CD14-positive monocyte (primary cell): Measurements from ENCODE around the gene SLC1A7. TPM values are rescaled to one million over a fixed set of nuclear protein-coding genes. Genes with fewer than 3 reads are reported as not detected.

Experiments used
- DNase-seq, 3 donors: peaks; one replicate each; pipeline ENCODE4 v3.0.0-alpha.2; 2011 to 2022
- H2AFZ ChIP-seq: 2 replicates; pipeline ENCODE4 v1.6.0; 2012; ENCODE audit warnings: mild to moderate bottlenecking, low read depth, low read length, inconsistent platforms; ENCODE audit not compliant: insufficient read depth, poor library complexity, severe bottlenecking
- H3K27ac ChIP-seq, 2 donors: 1 replicate in 1 of 2; 2 replicates in 1 of 2; pipeline ENCODE4 v1.5.1; 2012 to 2013; ENCODE audit warnings: low read length in 2 of 2, control low read depth in 1 of 2, inconsistent platforms in 1 of 2, low read depth in 1 of 2, mild to moderate bottlenecking in 1 of 2
- H3K27me3 ChIP-seq, 2 donors: one replicate each; pipeline versions ENCODE4 v1.6.0 to v1.6.1; 2011 to 2013; ENCODE audit warnings: low read length in 2 of 2; ENCODE audit not compliant: control insufficient read depth in 2 of 2, insufficient read depth in 2 of 2
- H3K36me3 ChIP-seq, 2 donors: replicated peaks in 1 of 2; 1 replicate in 1 of 2; 2 replicates in 1 of 2; pipeline versions ENCODE4 v1.5.1 to v1.6.1; 2012 to 2013; ENCODE audit warnings: low read length in 2 of 2, control low read depth in 1 of 2, inconsistent platforms in 1 of 2, mild to moderate bottlenecking in 1 of 2; ENCODE audit not compliant: insufficient read depth in 2 of 2, control insufficient read depth in 1 of 2
- H3K4me1 ChIP-seq, 2 donors: 1 replicate in 1 of 2; 2 replicates in 1 of 2; pipeline versions ENCODE4 v1.5.1 to v1.6.1; 2012 to 2013; ENCODE audit warnings: low read length in 2 of 2, control low read depth in 1 of 2, inconsistent platforms in 1 of 2, mild to moderate bottlenecking in 1 of 2, moderate library complexity in 1 of 2; ENCODE audit not compliant: insufficient read depth in 2 of 2, control insufficient read depth in 1 of 2
- H3K4me2 ChIP-seq: replicated peaks from 2 replicates; pipeline ENCODE3; 2012; ENCODE audit warnings: low read length, moderate library complexity, mild to moderate bottlenecking; ENCODE audit not compliant: poor library complexity, severe bottlenecking; ENCODE audit errors: extremely low read depth
- H3K4me3 ChIP-seq, 3 experiments: fragments of 200-600 bp in 1 of 3; sonication (generic) in 1 of 3; replicated peaks in 1 of 3; 1 replicate in 2 of 3; 2 replicates in 1 of 3; pipeline ENCODE4 v1.5.1; 2011 to 2013; ENCODE audit warnings: low read length in 3 of 3, mild to moderate bottlenecking in 3 of 3, control low read depth in 2 of 3, low read depth in 2 of 3, inconsistent platforms in 1 of 3, moderate library complexity in 1 of 3
- H3K79me2 ChIP-seq: 2 replicates; pipeline ENCODE4 v1.6.0; 2012; ENCODE audit warnings: mild to moderate bottlenecking, control low read depth, inconsistent platforms, low read length, moderate library complexity; ENCODE audit not compliant: insufficient read depth
- H3K9ac ChIP-seq: 2 replicates; pipeline ENCODE4 v1.6.0; 2017; ENCODE audit warnings: low read length, mild to moderate bottlenecking; ENCODE audit not compliant: insufficient read depth, poor library complexity, severe bottlenecking
- H3K9me3 ChIP-seq, 2 donors: replicated peaks in 1 of 2; 1 replicate in 1 of 2; 2 replicates in 1 of 2; pipeline versions ENCODE4 v1.5.1 to v1.6.1; 2012 to 2013; ENCODE audit warnings: low read length in 2 of 2, control low read depth in 1 of 2; ENCODE audit not compliant: control insufficient read depth in 1 of 2, insufficient read depth in 1 of 2
- H4K20me1 ChIP-seq: 2 replicates; pipeline ENCODE4 v1.6.0; 2012; ENCODE audit warnings: mild to moderate bottlenecking, low read length, control low read depth, moderate library complexity; ENCODE audit not compliant: insufficient read depth
- H3K27ac Mint-ChIP-seq, 7 donors: one replicate each; pipeline ENCODE4 v1.8.0; 2020; ENCODE audit warnings: mild to moderate bottlenecking in 7 of 7, mixed read lengths in 7 of 7, moderate library complexity in 6 of 7, inconsistent platforms in 2 of 7
- H3K27me3 Mint-ChIP-seq, 3 donors: one replicate each; pipeline ENCODE4 v1.8.0; 2021 to 2022; ENCODE audit warnings: low read depth in 3 of 3, mild to moderate bottlenecking in 3 of 3, mixed read lengths in 3 of 3, moderate library complexity in 3 of 3, inconsistent platforms in 1 of 3
- H3K36me3 Mint-ChIP-seq, 2 donors: one replicate each; pipeline ENCODE4 v1.8.0; 2020; ENCODE audit warnings: mixed read lengths in 2 of 2, inconsistent platforms in 1 of 2, mild to moderate bottlenecking in 1 of 2
- H3K4me1 Mint-ChIP-seq: one replicate; pipeline ENCODE4 v1.8.0; 2020; ENCODE audit warnings: mild to moderate bottlenecking, mixed read lengths
- H3K4me3 Mint-ChIP-seq, 2 donors: one replicate each; pipeline ENCODE4 v1.8.0; 2020; ENCODE audit warnings: mild to moderate bottlenecking in 2 of 2, mixed read lengths in 2 of 2, moderate library complexity in 1 of 2
- H3K9me3 Mint-ChIP-seq, 7 donors: one replicate each; pipeline ENCODE4 v1.8.0; 2020 to 2022; ENCODE audit warnings: mixed read lengths in 7 of 7, mild to moderate bottlenecking in 6 of 7, moderate library complexity in 6 of 7, inconsistent platforms in 2 of 7
- CTCF ChIP-seq: fragments of 200-600 bp; IDR thresholded peaks from one replicate; pipeline ENCODE4 v1.8.0; 2022; ENCODE audit warnings: antibody characterized with exemption, mild to moderate bottlenecking
- WGBS: methylation state at CpG from one replicate; pipeline ENCODE4 v1.1.5; 2013; ENCODE audit warnings: missing lambda C conversion rate; ENCODE audit not compliant: insufficient coverage; 5-methylcytosine and 5-hydroxymethylcytosine counted together
- intact Hi-C, 2 donors: fragments of 100-400 bp; cut with micrococcal nuclease; formaldehyde crosslinking; loops; one replicate each; pipeline versions ENCODE4 v1.15.0 to v1.15.1; 2023
- polyA plus RNA-seq, 3 donors: library from polyadenylated mRNA; depleted of rRNA in 1 of 3; unstranded in 2 of 3; stranded (reverse) in 1 of 3; fragments of 300-500 nt in 2 of 3; fragments of >200 nt in 1 of 3; fragmentation: Illumina TruSeq in 2 of 3; gene quantifications; 1 replicate in 2 of 3; 2 replicates in 1 of 3; pipeline ENCODE4 v1.2.3, GENCODE V29; 2012 to 2021

SLC1A7 gene
- polyA plus RNA-seq, 3 donors, result not detected

DNA sequence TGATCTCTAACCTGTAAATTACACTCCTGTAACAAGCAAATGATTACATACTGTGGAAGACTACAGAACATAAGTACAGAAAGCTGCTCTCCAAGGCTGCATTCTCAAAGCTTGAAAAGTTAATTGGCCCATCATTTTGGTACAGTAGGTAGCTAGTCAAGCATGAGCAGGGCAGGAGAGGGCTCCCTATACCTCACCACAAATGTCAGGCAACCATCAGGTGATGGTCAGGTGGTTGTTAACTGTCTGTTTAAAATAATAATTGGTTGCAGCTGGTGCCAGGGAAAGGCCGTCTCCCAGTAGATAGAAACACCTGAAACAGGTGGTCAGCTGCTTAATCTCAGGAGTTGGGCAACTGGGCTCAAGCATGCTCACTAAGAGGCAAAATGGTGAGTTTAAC is 13.1 kb upstream of the SLC1A7 start:
- intact Hi-C loops, result no loop called here
- Histone ChIP-seq H3K9ac (no peak overlapping the region), H4K20me1 (no peaks in the 10 kb centered on the region), H3K27me3 (no peaks in the 10 kb centered on the region), H3K27ac (no peak overlapping the region), H2AFZ (no peak overlapping the region), H3K79me2 (no peaks in the 10 kb centered on the region), H3K4me2 (no peak overlapping the region), H3K4me3 (no peak overlapping the region), H3K36me3 (no peaks in the 10 kb centered on the region), H3K9me3 (no peaks in the 10 kb centered on the region), H3K4me1 (no peaks in the 10 kb centered on the region)
- TF ChIP-seq CTCF, result no peak
- no peak for DNase-seq
- Mint-ChIP-seq H3K27ac (no peak overlapping the region), H3K4me3 (no peak overlapping the region), H3K27me3 (peaks cover 2 to 9% (median 3%) of the 10 kb centered on the region in 3 donors), H3K36me3 (no peaks in the 10 kb centered on the region), H3K9me3 (no peaks in the 10 kb centered on the region), H3K4me1 (no peaks in the 10 kb centered on the region)
- WGBS, result 80% methylated on average over 1 of the region's 1 CpG

GRCh38 chr1:53154859-53155438 is 12.5 kb upstream of the SLC1A7 start:
- intact Hi-C loops, result no loop called here
- no peak overlapping the region for H3K4me3 ChIP-seq
- H3K4me1 ChIP-seq, result no peaks in the 10 kb centered on the region
- no peak overlapping the region for H3K27ac ChIP-seq
- H3K9me3 ChIP-seq, result no peaks in the 10 kb centered on the region
- no peak overlapping the region for H3K27ac Mint-ChIP-seq
- H3K4me3 Mint-ChIP-seq, result no peak overlapping the region
- H3K4me2 ChIP-seq, result no peak overlapping the region
- H2AFZ ChIP-seq, result no peak overlapping the region
- TF ChIP-seq CTCF, result no peak
- H3K9ac ChIP-seq, result no peak overlapping the region
- no peaks in the 10 kb centered on the region for H3K36me3 Mint-ChIP-seq
- WGBS, result 97% methylated on average over 7 of the region's 8 CpGs
- no peaks in the 10 kb centered on the region for H3K4me1 Mint-ChIP-seq
- no peaks in the 10 kb centered on the region for H4K20me1 ChIP-seq
- H3K79me2 ChIP-seq, result no peaks in the 10 kb centered on the region
- H3K27me3 Mint-ChIP-seq, result peaks cover 2 to 9% (median 3%) of the 10 kb centered on the region in 3 donors
- no peaks in the 10 kb centered on the region for H3K27me3 ChIP-seq
- no peaks in the 10 kb centered on the region for H3K9me3 Mint-ChIP-seq
- no peak for DNase-seq
- no peaks in the 10 kb centered on the region for H3K36me3 ChIP-seq
